BLaER1 treated with 17β-estradiol and CSF1 and Interleukin-3, amounts not matched to agents 10 nM and 100 nM (cell line): ENCODE data around the gene OTX1.

ENCODE experiments used
- H3K27ac ChIP-seq, 11 experiments: shearing (Covaris generic); formaldehyde crosslinking; 2 replicates each; pipeline ENCODE4 v1.8.1; 2022
- H3K27me3 ChIP-seq, 11 experiments: shearing (Covaris generic); formaldehyde crosslinking; 2 replicates each; pipeline ENCODE4 v1.8.1; 2022
- H3K36me3 ChIP-seq, 11 experiments: shearing (Covaris generic); formaldehyde crosslinking; 2 replicates each; pipeline ENCODE4 v1.8.1; 2022
- H3K4me1 ChIP-seq, 10 experiments: shearing (Covaris generic); formaldehyde crosslinking; 2 replicates each; pipeline ENCODE4 v1.8.1; 2022
- H3K4me2 ChIP-seq, 11 experiments: shearing (Covaris generic); formaldehyde crosslinking; 2 replicates each; pipeline ENCODE4 v1.8.1; 2022
- H3K4me3 ChIP-seq, 10 experiments: shearing (Covaris generic); formaldehyde crosslinking; 2 replicates each; pipeline ENCODE4 v1.8.1; 2022
- H3K9ac ChIP-seq, 11 experiments: shearing (Covaris generic); formaldehyde crosslinking; 2 replicates each; pipeline ENCODE4 v1.8.1; 2022
- H3K9me3 ChIP-seq, 11 experiments: shearing (Covaris generic); formaldehyde crosslinking; replicated peaks in 1 of 11; 2 replicates each; pipeline ENCODE4 v1.8.1; 2022
- H4K20me1 ChIP-seq, 11 experiments: shearing (Covaris generic); formaldehyde crosslinking; 2 replicates each; pipeline ENCODE4 v1.8.1; 2022
- Cebpa-rat ChIP-seq, 11 experiments: shearing (Covaris generic); IDR thresholded peaks; 2 replicates each; pipeline ENCODE4 v1.8.1; 2022

Gene OTX1

DNA sequence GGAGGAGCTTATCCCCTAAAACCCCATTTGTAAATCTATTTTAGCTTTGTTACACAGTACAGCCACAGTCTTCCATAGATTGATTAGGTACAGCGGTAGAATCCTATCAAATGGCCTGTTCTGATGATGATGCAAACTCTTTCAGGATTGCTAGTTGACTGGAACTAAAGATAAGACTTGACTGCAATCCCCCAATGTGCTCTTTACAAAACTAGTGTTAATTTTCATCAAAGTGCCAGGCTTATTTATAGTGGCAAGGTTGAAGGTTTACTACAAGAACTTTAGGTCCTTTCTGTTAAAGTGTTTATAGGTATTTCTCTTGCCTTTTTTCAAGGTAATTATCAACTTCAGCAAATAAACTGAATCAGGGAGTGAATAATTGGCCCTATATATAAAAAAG lies 9.0 kb upstream of the OTX1 start:
- Histone ChIP-seq H4K20me1 (peaks cover 0 to 16% (median 5%) of the 10 kb centered on the region in 11 experiments; a peak in 8 of 22 replicates), H3K27ac (no peak overlapping the region), H3K4me2 (no peak overlapping the region), H3K27me3 (peaks cover 23 to 44% (median 28%) of the 10 kb centered on the region in 11 experiments), H3K9ac (no peak overlapping the region), H3K9me3 (no peaks in the 10 kb centered on the region), H3K4me1 (no peaks in the 10 kb centered on the region), H3K4me3 (no peak overlapping the region), H3K36me3 (peaks cover 0 to 8% (median 5%) of the 10 kb centered on the region in 11 experiments; a peak in 5 of 22 replicates)
- no peak for TF ChIP-seq Cebpa-rat (IDR thresholded peaks at IDR 0.05)

DNA sequence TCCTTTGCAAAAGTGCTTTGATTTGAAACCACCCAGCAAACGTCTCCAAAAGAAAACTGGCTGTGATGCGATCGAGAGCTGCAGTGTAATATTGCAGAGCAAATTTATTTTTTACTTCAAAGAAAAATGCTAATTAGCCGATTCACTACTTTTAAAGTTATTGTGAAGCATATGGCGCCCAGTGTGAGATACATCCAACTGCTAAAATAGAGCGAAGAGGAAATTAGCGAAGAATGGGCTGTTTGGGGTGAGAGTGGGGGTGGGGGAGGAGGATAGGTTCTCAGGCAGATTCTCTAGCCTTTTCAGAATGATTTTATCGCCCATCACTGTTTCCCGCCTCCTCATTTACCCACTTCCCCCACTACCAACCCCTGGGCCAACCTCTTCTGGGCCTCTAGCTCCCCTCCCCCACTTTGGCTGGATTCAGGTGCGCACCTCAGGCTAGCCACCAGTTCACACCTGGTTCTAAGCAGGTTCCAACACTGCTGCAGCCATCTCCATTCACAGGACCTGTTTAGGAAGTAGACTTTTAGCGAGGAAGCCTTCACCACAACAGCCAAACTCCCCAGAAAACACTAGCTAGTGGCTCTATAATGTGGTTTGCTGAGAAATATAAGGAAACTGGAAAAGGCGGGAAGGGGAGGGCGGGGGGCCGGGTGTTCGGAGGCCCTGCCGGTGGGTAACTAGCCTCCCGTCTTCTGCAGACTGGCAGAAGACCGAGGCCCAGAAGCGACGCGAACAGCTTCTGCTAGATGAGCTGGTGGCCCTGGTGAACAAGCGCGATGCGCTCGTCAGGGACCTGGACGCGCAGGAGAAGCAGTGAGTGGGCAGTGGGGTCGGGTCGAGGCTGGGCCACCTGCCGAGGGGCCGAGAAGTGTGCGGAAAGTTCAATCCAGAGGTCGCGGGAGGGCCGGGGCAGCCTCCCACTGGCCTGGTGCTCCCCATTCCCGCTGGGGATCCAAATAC lies 6.0 kb upstream of the OTX1 start:
- Histone ChIP-seq H3K9ac (no peak overlapping the region), H3K36me3 (peaks cover 0 to 8% (median 5%) of the 10 kb centered on the region in 11 experiments; a peak in 5 of 22 replicates), H3K4me2 (no peak overlapping the region), H3K4me1 (peaks cover 4 to 22% (median 13%) of the 10 kb centered on the region in 10 experiments; a peak in 14 of 20 replicates), H3K27ac (no peak overlapping the region), H3K9me3 (peaks cover 0 to 16% (median 6%) of the 10 kb centered on the region in 11 experiments; a peak in 6 of 22 replicates), H4K20me1 (peaks cover 3 to 47% (median 32%) of the 10 kb centered on the region in 11 experiments; a peak in 20 of 22 replicates), H3K4me3 (no peak overlapping the region), H3K27me3 (peaks cover 54 to 74% (median 59%) of the 10 kb centered on the region in 11 experiments)
- TF ChIP-seq Cebpa-rat (IDR thresholded peaks at IDR 0.05) = no peak

DNA sequence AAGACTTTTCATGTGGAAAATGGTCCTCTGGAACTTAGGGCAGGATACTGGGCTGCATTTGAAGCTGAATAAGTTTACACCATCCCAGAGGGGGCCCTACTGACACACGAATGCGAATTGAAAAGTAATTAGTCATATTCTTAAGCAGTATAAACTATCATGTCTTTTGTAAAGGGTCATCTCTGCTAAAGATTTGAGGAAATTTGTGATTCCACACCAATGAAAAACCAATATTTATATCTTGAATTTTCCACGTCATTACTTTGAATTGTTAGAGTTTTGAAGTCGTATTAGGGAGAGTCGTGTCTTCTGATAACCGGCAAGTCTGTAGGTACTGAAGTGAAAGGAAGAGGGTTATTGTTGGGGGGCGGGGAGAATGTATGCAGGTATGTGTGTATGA lies 4.1 kb upstream of the OTX1 start:
- H4K20me1 ChIP-seq = peaks cover 3 to 63% (median 47%) of the 10 kb centered on the region in 11 experiments; a peak in 20 of 22 replicates
- no peak overlapping the region for H3K4me3 ChIP-seq
- H3K9ac ChIP-seq = no peak overlapping the region
- no peak overlapping the region for H3K4me2 ChIP-seq
- peaks cover 18 to 34% (median 27%) of the 10 kb centered on the region in 10 experiments; a peak in 19 of 20 replicates for H3K4me1 ChIP-seq
- H3K27me3 ChIP-seq = peaks cover 73 to 84% (median 76%) of the 10 kb centered on the region in 11 experiments
- peaks cover 0 to 8% (median 5%) of the 10 kb centered on the region in 11 experiments; a peak in 5 of 22 replicates for H3K36me3 ChIP-seq
- no peak for TF ChIP-seq Cebpa-rat (IDR thresholded peaks at IDR 0.05)
- no peak overlapping the region for H3K27ac ChIP-seq
- H3K9me3 ChIP-seq = peaks cover 0 to 17% (median 6%) of the 10 kb centered on the region in 11 experiments; a peak in 9 of 22 replicates

DNA sequence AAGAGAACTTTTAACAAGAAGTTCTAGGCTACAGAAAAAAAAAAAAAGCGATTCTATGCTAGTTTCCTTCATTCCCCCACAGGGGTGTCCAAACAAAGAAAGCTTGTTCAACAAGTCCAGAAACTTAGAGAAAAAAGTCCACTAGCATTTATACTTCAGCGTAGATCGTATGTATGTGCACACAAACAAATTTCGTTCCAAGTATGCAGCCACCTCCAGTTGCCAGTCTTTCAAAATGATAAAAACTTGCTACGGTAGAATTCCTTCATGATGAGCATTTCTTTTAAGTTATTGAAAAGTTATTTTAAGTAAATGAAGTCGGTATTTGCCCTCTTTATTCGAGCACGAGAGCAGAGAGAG lies 3.7 kb upstream of the OTX1 start:
- TF ChIP-seq Cebpa-rat (IDR thresholded peaks at IDR 0.05) = no peak
- H3K4me2 ChIP-seq = peak overlapping the region in 1 of 11 experiments; percentile 71; a peak in 1 of 22 replicates

DNA sequence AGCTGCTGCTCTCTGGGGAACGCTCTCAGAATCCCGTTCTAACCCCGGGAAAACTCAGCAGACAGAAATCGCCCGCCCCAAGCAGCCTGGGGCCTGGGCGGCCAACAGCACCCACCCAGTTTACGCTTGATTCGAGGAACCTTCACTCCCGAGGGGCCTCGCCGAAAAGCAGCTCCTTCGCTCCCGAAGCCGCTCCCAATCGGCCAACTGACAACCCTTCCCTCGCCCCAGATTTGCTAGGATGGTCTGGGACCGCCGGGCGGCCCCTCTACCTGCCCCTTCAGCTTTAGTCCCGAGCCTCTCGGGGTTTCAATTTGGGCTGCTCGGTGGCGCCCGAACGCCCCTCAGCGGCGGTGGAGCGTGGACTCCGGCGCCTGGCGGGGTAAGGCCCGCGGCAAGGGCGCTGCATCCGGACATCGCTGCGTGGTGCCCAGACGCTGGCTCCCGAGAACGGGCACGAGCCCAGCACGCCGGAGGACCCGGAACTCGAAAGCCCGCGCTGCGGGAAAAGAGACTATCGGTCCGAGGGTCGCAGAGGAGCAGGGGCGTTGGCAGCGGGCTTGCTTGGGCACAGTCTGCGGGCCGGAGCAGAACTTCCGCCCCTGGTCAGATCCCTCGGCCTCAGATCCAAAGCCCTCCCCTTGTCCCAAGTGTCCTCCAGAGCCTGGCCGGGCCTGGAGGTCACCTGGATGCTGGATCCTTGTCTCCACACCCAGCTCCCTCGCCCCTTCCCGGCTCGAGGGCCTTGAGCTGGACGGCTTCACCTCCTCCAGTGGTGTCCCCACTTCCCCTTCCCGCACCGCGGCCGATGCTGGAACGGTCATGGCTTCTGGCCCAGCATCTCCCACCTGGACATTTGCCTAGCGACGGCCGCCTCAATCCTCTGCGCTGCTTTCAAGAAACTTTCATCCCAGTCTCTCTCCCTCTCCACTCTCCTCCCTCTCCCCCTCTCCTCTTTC lies 3.0 kb upstream of the OTX1 start:
- Histone ChIP-seq H3K36me3 (peaks cover 0 to 8% (median 5%) of the 10 kb centered on the region in 11 experiments; a peak in 5 of 22 replicates), H3K27me3 (peaks cover 83 to 89% (median 85%) of the 10 kb centered on the region in 11 experiments), H3K9me3 (peaks cover 0 to 27% (median 12%) of the 10 kb centered on the region in 11 experiments; a peak in 15 of 22 replicates), H3K27ac (no peak overlapping the region), H4K20me1 (peaks cover 3 to 73% (median 56%) of the 10 kb centered on the region in 11 experiments; a peak in 20 of 22 replicates), H3K4me1 (peaks cover 18 to 34% (median 27%) of the 10 kb centered on the region in 10 experiments; a peak in 19 of 20 replicates), H3K4me2 (peak overlapping the region in 9 of 11 experiments; percentile 7 to 71 (median 14); a peak in 10 of 22 replicates), H3K4me3 (peak overlapping the region in 4 of 10 experiments; percentile 18 to 31 (median 28); a peak in 6 of 20 replicates), H3K9ac (no peak overlapping the region)
- no peak for TF ChIP-seq Cebpa-rat (IDR thresholded peaks at IDR 0.05)

More for the DNA sequence above, 3.7 kb upstream of the OTX1 start:
- Histone ChIP-seq H3K4me3 (peak overlapping the region in 1 of 10 experiments; percentile 27; a peak in 1 of 20 replicates), H3K9me3 (peaks cover 0 to 21% (median 8%) of the 10 kb centered on the region in 11 experiments; a peak in 15 of 22 replicates), H3K27ac (no peak overlapping the region), H3K36me3 (peaks cover 0 to 8% (median 5%) of the 10 kb centered on the region in 11 experiments; a peak in 5 of 22 replicates), H3K27me3 (peaks cover 77 to 84% (median 79%) of the 10 kb centered on the region in 11 experiments), H3K4me1 (peaks cover 18 to 34% (median 27%) of the 10 kb centered on the region in 10 experiments; a peak in 19 of 20 replicates), H4K20me1 (peaks cover 3 to 66% (median 51%) of the 10 kb centered on the region in 11 experiments; a peak in 20 of 22 replicates), H3K9ac (no peak overlapping the region)

DNA sequence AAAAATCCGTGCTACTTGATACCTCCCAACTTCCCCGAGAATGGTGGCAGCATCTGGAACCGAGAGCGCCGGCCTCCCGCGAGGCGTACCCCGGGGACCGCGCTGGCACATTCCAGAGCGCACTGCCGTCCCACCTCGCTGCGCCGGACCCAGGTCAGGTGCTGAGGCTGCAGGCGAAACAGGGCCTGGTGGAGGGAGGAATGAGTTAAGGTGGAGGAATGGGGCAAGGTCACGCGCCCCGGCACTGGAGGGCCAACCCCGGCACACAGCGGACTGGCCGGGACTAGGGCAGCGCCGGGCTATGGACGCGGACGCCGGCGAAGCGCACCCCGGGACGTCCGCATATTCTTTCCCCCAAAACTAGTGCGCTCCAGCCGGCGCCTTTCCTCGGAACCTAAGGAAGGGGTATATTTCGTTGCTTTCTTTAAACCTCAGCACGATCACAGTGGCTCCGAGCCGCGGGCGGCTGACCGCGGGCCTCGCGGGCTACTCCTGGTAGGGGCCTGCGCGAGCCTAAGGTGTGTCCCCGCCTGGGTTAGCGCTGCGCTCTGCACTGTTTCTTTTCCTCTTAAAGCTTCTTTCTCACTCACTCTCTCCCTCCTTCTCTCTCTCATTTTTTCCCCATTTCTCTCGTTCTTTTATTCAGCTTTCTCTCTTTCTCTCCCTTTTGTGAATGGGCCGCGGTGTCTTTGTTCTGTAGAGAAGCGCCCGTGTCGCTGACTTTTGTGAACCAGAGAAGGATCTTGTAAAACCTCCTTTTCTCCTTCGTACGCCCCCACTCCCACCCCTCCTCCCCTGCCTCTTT lies 2.1 kb upstream of the OTX1 start:
- Histone ChIP-seq H4K20me1 (peaks cover 3 to 82% (median 65%) of the 10 kb centered on the region in 11 experiments; a peak in 20 of 22 replicates), H3K27ac (no peak overlapping the region), H3K9me3 (peaks cover 1 to 36% (median 13%) of the 10 kb centered on the region in 11 experiments; a peak in 16 of 22 replicates), H3K36me3 (peaks cover 0 to 8% (median 5%) of the 10 kb centered on the region in 11 experiments; a peak in 5 of 22 replicates), H3K9ac (no peak overlapping the region), H3K27me3 (peaks cover 93 to 99% (median 95%) of the 10 kb centered on the region in 11 experiments), H3K4me3 (peak overlapping the region in 4 of 10 experiments; percentile 5 to 29 (median 20); a peak in 2 of 20 replicates), H3K4me2 (peak overlapping the region in 3 of 11 experiments; percentile 51 to 71 (median 71); a peak in 6 of 22 replicates), H3K4me1 (peaks cover 18 to 34% (median 27%) of the 10 kb centered on the region in 10 experiments; a peak in 19 of 20 replicates)
- TF ChIP-seq Cebpa-rat (IDR thresholded peaks at IDR 0.05) = no peak
